GM18909 (cell line): ENCODE results near the gene PLPP4.

Source experiments
- ATAC-seq: cut with Tn5 transposase; IDR thresholded peaks from one replicate; pipeline ENCODE4 v1.9.1; 2021; ENCODE audit warnings: mild to moderate bottlenecking; ENCODE audit not compliant: unreplicated experiment, poor library complexity

The PLPP4 gene

DNA sequence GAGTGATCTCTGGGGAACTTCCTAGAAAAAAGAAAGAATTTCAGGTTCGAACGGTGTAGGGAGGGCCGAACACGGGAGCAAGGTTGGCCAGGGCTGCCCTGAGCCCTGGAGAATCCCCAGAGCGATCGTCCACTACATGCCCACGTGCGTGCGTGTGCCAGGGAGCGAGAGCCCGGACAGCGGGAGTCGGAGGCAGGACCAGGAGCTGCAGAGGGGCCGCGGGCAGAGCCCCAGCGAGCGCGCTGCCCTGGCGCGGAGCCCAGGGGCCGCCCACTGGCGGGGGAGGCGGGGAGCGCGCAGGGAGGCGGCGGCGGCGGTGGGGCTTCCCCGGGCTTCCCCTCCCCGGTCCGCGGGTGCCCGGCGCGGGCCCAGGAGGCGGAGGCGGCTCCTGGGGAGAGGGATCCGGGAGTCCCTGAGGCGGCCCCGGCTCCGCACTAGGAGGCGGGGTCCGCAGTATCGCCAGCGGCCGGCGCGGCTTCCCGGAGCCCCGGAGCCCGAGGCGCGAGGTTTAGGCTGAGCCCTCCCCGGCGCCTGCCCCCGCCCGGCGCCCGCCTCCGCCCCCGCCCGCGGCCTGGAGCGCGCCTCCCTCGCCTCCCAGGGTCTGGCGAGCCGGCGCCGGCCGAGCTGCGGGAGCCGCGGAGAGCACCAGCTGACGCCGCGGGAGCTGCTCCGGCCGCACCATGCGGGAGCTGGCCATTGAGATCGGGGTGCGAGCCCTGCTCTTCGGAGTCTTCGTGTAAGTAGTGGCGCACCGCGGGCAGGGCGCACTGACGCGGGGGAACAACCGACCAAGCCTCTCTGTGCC is at the start of gene PLPP4:
TSS of gene PLPP4 (plus strand) at position 602 of the 805 bp plus-strand sequence. CDS start at position 681, 79 bp downstream.
- ATAC-seq, result peak; percentile 53

DNA sequence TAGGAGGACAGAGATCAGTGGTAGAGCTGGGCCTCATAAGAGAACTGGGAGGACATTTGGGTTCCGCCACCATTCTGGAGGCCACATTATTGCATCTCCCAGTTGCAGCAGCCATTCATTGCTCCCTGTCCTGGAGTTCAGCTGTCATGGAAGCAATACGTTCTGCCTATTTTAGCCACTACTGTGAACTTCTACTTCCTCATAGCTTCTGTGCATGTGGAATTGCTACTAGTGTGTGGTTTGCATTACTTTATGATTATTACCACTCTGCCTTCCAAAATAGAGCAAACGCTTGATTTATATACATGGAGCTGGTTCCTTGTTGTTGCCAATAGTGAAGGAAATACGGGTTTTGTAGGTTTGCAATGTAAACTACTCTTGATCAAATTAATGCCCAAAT is 47.2 kb upstream of the PLPP4 start:
- ATAC-seq, result no peak

DNA sequence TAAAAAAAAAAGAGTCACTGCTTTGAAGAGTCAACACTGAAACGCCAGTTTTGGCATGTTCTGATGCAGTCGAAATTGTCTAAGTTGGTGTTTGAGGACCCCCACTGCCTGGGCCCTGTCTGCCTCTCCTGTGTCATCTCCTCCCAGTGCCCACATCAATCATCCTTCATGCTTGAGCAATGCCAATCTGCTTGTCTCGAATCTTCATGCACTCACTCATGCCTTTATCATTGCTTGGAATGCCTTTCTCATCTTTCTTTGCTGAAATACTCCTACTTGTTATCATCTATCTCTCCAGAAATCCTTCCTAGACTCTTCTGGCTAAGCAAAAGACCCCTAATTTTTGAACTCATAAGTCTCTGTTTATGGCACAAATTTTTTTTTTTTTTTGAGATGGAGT is 42.1 kb upstream of the PLPP4 start:
- ATAC-seq, result no peak

DNA sequence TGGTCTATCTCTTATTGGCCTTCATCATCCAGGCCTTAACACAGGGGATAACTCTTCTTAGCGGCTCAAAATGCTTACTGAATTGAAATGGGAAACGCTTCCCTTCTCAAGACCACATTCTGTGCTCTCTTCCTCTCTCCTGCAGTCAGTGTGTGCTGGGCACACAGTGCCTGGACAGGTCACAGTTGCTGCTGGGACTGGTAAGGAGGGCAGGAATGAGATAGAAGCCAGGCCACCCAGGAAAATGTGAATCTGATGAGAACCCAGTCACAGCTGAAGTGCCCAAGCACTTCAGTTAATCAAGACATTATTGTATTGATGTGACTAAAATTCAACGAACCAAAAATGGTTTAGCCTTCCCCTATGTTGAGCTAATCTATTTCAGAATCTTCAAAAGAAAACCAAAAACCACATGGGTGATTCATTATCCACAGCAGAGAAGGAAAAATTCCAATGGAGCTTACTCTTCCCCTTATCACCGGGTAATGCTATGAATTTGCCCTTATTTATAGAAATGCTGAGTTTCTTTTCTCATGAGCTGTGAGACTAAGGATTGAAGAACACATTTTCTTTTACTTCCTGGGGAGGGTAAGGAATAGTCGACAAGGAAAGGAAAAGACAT is 41.2 kb upstream of the PLPP4 start:
- no peak for ATAC-seq

DNA sequence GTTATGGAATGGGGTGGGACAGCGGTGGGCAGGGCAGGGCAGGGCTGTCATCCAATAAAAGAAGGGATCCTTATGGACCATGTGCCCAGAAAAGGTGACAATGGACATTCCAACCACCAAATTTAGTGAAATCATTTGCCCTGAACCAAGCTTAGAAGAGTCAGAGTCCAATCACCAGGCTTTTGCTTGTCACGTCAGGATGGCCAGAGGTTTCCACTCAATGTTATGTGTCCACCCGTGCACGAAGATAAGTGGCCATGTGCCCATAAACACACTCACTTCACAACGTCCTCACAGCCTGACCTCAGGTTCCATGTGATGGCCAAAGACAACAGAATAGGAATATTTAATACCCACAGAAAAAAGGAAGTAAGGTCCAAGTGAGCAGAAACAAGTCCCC is 36.6 kb upstream of the PLPP4 start:
- no peak for ATAC-seq

DNA sequence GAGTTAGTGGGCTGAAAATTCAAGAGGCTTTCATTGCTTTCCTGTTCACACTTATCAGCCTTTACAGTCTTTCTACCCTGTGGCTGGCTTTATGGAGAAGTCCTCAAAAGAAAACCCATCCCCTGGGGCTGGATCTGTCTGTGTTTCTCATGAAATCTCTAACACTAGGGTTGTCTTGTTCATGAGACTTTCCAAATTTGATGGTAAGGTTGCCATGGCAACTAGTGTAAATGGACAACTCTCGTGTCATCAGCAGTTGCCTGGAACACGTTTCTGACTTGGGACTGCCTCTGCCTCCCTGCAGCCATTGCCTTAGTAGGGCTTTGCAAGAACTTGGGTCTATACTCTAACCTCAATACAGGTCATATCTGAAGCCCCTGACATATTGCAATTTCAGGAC is 35.8 kb upstream of the PLPP4 start:
- no peak for ATAC-seq

DNA sequence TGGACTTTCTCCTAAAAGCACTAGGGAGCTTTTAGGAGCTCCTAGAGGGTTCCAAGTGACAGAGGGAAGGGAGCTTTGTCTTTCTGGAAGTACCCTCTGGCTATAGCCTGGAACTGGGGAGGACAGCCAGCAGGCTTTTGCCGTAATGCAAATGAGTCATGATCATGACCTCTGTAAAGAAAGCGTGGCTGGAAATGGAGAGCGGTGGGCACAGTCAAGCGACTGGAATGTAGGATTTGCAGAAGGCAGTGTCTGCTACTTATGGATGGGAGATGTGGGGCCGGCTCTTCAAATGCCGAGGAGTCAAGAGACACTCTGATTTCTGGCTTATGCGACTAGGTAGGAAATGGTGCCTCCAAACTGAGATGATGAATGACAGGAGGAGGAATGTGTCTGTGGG is 34.6 kb upstream of the PLPP4 start:
- no peak for ATAC-seq

DNA sequence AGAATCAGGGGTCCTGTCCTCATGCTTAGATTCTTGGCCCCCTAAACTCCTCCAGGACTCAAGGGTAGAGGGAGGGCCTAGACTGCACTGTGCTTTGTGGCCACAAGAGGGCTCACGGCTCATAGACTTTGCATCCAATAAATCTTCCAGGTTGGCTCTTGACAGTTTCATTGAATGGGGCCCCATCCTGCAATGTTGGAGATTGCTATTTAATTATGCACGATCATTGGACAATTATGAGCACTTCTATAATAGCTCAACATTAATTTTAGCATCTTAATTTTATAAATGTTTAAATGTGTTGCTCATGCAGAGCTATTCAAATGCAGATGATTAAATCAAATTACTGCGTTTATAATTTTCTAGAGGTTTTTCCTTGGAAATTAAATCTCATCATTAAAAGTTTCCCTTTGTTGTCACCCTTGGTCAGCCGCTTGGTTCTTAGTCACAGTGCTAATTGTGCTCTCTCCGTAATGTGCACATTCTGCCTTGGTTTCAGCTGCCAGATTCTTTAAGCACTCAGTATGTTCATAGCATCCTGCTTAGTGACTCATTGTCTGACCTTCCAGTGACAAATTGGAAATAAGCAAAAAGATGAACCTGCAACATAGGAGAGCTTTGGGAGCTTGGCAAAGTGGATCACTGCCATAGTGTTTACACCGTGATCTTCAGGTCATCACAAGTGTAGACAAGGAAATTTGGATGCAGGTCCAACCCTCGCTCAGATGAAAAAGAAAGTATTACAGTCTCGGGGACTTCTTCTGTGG is 33.4 kb upstream of the PLPP4 start:
- ATAC-seq, result peak; percentile 51

DNA sequence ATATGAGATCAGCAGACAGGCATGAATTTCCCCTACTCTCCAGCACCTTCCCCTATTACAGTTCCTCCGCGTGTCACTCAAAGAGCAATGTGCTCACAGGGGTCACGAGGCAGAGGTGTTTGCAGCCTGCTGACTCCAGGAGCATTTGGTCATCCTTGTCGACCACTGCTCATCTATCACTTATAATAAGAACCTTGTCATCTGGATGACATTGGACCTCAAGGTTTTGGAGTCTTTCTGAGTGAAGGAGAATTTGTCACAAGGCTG is 32.9 kb upstream of the PLPP4 start:
- ATAC-seq, result no peak

DNA sequence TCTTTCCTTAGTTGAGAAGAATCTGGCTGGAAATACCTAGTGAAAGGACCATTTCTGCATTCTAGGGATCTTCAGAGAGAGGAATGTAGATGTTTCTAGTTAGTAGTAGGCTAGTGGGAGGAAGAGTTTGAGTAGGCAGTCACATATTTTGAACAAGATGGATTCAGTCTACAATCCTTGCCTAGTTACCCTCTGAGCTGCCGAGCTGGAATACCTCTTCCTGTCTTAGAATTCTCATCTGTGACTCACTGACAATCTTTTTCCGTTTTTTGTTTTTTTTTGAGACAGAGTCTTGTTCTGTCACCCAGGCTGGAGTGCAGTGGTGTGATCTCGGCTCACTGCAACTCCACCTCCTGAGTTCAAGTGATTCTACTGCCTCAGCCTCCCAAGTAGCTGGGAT is 30.7 kb upstream of the PLPP4 start:
- no peak for ATAC-seq

DNA sequence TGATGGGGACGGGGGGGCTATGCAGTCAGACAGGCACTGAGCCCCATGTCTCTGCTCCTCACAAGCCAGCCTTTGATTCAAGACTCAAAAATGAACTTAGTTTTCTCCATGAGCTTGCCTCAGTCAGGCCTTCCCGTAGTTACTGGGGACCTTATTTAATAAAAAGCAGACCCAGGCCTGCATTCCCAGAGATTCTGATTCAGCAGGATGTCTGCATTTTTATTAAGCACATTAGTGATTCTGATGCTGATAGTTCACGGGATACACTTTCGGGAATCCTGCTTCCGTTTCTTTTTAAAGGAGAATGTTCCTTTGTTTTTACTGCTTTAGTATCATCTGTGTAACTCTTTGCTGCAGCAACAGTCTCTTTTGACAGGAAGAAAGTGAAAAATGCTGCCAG is 28.3 kb upstream of the PLPP4 start:
- no peak for ATAC-seq

DNA sequence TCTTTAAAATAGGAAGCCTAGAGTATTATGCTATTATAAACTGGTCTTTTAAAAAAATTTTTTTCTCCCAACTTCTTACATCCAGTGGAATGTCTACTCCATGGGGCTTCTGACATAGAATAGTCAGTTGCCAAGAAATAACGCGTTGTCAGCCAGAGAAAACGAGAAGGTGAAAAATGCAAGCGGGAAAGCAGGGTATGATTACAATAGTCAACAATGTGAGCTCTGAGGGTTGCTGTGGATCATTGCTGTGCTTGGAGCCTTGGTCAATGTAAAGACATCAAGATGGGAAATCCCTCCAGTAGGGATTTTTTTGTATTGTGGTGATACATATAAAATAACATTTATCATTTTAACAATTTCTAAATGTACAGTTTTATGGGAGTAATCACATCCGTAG is 27.6 kb upstream of the PLPP4 start:
- ATAC-seq, result no peak

DNA sequence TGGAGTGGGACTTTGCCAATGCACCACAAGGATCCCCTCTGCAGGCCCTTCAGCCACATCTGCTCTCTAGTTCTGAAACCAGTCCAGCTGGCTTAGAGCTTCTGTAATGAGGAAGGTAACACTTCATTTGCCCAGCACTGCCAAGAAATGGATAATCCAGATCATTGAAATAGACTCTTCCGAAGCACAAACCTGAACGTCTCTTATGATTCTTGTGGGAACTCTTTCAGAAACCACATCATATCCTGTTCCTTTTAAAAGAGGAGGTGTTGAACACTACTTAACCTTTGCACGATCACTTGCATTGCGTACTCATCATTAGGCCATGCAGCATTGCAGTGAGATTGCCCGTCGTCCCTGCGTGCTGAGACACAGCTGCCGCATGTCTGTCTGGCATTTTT is 25.8 kb upstream of the PLPP4 start:
- no peak for ATAC-seq

DNA sequence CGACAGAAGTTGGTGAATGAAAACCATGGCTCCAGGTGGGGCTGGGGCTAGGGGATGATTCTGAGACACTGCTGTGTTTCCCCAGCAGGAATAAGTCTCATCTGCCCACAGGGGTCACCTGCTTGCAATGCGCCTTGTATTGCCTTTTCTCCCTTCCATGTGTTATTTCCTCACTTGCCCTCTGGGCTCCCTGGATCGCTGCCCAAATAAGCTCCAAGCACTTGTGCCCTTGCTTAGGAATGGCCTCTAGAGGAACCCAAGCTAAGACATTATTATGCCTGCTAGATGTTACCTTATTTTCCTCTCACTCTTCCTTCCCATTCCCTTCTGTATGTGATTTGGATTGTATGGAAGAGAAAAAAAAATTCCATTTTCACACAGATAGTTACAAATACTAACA is 24.8 kb upstream of the PLPP4 start:
- ATAC-seq, result no peak

DNA sequence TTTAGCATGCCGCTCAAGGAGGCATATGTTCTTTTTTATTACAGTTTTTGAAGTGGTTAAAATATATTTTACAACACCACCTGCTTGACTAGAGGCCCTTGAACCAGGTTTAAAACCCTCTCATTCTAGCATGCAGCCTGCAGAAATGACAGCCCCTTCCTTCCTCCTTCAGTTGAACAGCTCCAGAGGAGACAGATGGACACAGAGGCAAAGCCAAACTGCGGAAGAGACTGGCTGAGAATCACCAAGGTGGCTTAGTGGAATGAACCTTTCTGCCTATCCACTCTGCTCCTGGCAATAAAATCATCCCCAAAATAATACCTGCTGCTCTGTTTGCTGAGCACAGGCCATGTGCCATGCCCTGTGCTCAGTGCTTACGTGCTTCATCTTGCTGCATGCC is 23.9 kb upstream of the PLPP4 start:
- ATAC-seq, result no peak

DNA sequence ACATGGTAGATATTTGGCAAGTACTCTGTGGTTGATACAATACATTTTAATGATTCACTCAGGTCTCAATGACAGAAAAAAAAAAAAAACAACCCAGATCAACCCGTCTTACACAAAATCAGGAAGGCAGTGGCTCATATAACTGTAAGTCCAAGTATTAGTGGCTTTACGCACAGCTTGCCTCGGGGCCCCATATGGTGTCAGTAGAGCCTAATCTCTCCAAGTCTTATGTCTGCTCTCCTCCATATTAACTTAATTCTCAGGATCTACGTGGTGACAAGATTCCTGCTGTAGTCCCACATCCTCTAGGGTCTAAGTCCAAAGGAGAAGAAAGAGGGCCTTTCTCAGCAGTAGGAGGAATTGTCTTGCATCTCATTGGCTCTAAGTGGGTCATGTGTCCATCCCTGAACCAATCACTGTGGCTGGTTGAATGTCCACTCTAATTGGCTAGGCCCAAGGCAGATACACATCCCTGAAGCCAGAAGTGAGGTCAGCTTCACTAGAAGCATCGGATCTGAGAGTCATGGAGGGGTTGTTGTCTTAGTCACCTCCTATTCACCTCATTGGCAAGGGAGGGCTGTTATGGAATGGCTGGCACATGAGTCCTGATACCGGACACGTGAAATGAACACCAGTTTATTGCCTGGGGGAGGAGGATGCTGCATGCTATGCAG is 20.5 kb upstream of the PLPP4 start:
- ATAC-seq, result no peak

DNA sequence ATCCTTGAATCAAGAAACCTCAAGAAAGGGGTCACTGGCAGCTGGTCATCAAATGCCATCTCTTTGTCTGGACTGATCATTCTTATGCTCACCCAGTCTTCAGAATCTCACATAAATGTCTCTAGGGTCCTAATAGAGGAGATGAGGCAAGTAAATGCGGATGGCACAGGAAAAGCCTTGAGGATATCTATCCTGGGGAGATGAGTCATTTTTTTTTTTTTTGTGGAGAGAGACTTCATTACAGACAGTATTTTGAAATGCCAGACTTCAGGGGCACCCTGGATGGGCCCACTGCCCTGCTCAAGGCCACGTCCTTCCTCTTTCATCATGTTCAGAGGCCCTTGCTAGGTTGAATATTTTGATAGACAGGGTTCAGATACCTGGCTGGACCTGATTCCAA is 19.5 kb upstream of the PLPP4 start:
- ATAC-seq, result no peak

DNA sequence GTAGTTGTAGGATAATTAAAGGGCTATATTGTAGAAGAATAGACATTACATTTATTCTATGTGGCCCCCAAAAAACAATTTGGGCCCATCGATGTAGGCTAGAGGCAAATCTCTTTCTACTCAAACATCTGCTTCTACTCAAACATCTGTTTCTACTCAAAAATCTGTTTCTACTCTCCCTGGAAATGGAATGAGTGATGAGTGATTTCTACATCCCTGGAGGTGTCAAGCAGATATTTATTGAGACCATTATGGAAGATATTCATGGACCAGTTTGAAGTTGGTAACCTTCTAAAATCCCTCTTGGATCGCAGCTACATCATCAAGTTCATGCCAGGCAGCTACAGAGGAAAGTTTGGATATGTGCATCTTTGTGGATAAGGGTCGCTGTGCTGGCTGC is 5.1 kb upstream of the PLPP4 start:
- no peak for ATAC-seq

DNA sequence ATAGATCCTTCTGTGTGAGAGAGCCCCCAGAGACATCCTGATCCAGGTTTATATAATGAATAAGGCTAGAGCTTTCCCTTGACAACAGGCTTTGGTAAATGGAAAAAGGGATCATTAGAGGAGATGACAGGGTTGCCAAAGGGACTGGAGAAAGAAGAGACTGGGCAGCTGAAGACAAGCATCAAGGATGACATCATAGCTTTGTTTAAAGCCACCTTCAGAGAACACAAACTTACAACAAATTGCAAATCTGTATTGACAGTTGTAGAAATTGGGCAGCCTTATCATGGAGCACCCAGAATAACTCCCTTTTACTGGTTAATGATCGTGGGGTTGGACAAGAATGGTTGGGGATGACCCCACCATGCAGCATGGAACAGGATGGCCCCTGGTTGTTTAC is 3.7 kb upstream of the PLPP4 start:
- no peak for ATAC-seq

DNA sequence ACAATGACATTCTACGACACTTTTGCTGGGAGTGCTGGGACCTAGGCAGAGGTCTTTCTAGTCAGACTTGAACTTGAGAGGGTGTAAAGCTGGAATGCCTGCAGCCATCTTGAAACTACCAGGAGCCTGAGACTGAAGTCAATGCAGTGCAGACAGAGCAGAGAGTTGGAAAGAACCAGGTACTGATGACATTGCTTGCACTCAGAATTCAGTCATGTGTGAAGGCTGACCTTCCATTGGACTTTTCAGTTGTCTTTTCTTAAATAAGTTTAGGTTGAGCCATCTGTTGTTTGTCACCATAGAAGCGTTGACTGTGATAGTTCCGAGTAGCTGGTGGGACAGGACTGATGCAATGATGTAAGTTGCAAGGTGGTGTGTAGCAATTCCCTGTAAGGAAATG is 3.1 kb upstream of the PLPP4 start:
- no peak for ATAC-seq

DNA sequence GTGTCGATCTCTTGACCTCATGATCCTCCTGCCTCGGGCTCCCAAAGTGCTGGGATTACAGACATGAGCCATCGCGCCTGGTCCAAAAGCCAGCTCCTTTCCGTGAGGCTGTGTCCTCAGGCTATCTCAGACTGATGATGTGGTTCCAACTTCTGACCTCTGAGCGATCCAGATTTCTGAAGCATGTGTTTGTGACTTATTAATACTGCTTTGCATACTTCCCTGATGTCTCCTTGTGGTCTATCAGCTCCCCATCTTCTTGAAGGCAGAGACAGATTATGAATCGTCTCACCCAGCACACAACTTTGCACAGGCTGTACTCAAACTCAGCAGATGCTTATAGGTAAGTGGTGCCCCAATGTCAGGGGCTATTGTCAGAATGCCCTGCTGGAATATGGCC is 2.0 kb upstream of the PLPP4 start:
- ATAC-seq, result no peak
